ENCODE results near the gene FOXRED1.

The FOXRED1 gene

DNA sequence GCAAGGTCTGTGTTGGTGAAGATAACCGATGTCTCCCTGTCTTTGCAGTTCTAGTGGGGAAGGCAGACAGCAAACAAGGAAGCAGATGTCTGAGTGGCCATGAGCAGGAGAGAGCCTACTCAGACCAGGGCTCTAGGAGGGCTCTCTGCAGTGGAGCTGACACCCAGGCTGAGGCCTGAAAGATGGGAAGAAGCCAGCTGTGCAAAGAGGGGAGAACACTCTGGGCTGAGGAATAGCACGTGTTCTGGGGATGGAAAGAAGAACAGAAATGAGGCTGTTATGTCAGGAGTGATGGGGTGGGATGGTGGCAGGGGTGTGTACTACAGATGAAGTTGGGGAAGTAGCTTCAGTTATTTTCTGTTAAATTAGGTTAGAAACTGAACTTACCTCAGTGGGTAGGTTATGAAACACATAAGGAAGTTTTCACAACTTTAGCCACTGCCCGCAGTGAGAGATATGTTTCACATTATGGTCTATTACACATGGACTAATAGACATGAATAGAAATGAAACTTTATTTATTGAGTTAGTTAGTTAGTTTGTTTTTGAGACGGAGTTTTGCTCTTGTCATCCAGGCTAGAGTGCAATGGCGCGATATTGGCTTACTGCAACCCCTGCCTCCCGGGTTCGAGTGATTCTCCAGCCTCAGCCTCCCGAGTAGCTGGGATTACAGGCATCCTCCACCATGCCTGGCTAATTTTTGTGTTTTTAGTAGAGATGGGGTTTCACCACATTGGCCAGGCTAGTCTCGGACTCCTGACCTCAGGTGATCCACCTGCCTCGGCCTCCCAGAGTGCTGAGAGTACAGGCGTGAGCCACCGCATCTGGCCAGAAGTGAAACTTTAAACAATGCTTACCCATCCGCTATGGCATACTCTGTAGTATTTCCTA lies 42.7 kb downstream of the FOXRED1 start:
- no peak for DNase-seq (ENCODE audit: low read depth in 2 of 2)

DNA sequence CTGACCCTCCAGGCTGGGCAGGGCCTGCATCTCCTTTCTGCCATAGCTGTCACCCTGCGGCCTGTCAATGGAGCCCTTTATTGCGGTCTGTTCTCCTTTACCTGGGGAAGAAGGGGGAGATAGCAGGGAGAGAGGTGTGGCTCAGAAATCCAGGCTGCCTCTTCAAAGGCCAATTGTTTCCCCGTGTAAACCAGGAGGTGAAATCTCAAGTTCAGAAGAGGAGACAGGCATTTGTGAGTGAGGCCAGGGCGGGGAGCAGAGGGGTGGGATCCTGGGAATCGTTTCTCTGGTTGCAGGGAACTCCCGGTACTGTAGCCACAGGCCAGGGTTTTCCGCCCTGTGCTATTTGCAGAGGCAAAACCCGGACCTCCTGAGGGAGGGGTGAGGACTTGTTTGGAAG lies 44.0 kb downstream of the FOXRED1 start:
- no peak for DNase-seq (ENCODE audit: low read depth in 2 of 2)

DNA sequence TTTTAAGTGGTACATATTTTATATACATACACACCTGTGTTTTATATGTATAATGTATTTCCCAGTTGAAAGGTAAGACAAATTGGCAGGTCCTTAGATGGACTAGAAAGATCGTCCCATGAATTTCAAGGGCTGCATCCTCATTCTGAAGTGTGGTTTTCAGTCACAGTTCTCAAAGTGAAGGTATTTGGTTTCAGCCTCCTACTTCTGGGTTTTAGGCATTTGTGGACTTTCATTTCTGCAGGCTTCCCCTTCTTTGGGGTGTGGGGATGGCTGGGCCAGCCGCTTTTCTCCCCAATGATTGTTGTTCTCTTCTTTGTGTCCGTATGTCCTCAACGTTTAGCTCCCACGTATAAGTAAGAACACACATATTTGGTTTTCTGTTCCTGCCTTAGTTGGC lies 44.9 kb downstream of the FOXRED1 start:
- DNase-seq (ENCODE audit: low read depth in 2 of 2), result no peak

DNA sequence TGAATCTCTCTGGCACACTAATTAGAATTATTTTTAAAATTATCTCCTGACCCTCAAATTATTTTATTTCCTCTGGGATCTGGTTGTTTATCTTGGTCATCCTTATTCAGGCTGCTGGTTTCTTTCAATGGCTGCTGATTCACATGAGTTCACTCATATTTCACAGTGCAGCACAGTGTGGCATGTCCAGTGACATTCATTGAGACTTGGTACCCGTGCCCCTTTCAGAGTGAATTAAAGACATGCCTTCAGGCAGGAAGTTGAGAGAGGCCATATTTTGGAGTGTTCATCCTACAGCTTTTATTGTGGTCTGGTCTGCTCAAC lies 48.4 kb downstream of the FOXRED1 start:
- DNase-seq (ENCODE audit: low read depth in 2 of 2), result no peak

DNA sequence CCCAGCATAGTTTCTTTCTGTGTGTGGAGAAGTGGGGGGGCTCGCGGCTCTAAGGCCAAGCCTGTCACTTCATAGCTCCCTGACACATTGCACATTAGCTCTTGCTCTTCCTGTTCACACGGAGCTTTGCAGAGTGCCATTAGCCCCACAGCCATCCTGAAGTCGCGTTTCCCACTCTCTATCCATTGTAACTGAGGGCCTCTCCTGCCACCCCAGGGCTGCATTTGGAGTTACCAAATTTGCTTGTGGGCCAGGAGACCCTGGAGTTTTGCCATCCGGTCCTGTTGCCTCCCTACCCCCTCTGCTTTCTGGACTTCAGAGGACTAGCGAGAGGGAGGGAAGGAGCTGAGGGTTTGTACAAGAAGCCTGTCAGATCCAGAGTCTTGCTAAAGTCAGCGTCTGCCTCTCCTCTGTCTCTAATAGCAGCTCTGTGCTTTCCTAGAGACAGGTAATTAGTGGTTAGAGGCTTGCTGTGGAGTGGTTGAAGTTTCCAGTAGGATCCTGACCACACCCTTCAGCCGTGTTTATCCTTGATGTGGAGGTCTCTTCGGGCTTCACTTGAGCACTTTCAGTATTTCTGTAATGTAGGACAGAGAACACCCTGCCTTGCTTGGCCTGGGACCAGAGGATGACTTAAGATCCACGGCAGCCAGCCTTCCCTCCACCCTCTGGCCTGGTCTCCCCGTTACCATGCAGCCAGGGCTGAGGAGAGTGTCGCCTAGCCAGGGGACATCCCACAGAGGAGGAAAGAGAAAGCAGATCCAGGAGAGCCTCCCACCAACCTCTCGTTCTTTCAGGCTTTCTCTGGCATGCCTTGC lies 49.0 kb downstream of the FOXRED1 start:
- DNase-seq (ENCODE audit: low read depth in 2 of 2), result no peak

DNA sequence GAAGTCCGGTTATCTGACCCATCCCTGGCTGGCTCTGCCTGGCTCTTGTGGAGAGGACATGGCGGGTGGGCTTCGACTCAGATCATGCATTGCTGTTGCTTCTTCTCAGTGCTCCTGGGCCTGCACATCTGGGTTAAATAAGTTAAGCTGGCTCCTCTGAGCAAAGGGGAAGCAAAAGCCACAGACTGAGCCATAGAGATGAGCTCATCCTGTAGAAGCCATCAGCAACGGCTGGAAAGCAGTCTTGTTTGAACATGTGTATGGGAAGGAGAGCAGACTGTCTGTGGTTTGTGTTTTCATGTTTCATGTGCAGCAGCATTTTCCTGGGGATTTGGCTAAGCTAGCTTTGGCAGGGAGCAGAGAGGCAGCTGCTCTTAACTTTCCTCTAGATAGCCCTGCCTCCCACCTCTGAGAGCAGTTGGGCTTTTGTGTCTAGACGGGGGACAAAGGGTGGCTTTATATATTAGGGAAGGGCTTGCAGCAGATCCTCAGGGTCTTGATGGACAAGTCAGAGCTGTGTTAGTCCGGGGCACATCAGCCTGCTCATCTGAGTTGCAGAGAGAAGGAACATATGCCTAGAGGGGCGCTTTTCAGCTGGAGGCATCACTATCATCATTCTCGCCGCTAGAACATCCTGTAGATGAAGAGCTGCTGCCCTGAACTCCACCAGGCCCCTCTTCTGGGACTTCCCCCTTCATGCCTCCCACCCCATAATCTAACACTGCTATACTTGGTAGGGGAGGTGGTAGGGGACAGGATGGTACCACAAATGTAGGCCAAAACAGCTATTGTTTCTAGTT lies 49.8 kb downstream of the FOXRED1 start:
- no peak for DNase-seq (ENCODE audit: low read depth in 2 of 2)

DNA sequence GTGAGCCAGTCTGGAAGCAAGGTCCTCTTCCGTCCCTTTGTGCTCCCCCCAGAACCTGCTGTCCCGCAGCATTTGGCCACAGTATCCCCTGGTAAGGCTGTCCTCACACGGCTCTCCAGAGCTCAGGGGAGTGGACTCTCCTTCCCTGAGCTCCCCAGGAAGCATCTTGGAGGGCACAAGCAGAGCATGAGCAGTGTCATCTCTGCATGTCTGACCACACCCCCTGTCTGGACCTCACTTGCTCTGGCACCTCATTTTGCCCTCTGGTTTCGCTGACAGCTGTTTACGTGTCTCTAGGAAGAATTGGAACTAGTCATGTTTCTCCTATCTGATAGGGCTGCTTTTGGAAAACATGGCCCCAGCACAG lies 50.4 kb downstream of the FOXRED1 start:
- no peak for DNase-seq (ENCODE audit: low read depth in 2 of 2)

DNA sequence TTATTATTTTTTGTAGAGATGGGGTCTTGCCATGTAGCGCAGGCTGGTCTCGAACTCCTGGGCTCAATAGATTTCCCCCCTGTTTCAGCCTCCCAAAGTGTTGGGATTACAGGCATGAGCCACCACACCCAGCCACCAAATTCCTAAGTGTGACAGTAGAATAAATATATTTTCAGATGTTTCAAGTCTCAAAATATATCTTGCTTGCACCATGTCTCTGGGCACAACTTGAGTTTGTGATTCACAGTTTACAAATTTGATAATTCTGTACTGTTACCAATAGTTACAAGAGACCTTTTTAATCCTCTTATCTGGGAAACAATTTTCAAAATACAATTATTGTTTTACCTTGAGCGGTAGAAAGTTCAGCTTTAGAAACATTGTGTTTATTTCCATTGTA lies 54.0 kb downstream of the FOXRED1 start:
- DNase-seq (ENCODE audit: low read depth in 2 of 2), result no peak

DNA sequence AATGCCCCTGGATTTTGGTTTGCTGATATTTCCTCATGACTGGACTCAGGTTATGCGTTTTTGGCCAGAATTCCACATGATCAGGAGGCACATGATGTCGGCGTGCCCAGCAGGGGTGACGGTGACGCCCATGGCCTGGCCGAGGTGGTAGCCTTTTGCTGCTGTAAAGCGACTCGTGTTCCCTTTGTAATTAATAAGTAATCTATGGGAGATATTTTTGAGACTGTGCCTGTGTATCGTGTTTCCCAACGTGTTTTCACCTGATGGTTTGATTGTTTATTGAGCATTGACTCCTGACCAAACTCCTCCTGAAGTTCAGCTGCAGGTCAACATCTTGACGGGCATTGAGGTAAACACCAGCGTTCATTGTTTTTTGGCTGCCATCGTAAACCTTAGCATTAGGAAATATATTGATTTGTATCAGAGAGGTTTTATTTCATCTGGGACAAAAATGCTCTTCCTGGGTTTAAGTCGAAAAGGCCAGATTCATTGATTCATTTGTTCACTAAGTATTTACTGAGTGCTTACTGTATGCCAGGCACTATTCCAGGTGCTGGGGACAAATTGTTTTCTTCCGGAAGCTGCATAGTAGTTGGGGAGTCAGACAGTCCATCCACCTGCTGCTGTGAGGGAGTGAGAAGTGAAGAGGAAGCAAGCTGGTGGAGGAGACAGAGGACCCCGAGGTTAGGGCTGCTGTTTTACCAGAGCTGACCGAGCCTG lies 58.5 kb downstream of the FOXRED1 start:
- no peak for DNase-seq (ENCODE audit: low read depth in 2 of 2)

Data from stimulated activated CD4-positive, alpha-beta T cell treated with anti-CD3 and anti-CD28 coated beads, Interleukin-4, amount 100 ng/mL, for 48 hours (primary cell).